HG03469 (cell line): ENCODE data around the gene GFOD2.
"Not testable (repeated sequence)": the region's sequence is repeated elsewhere in the genome, so short reads cannot be mapped to it uniquely, and the experiment has no call there.

Experiments used
- ATAC-seq: cut with Tn5 transposase; IDR thresholded peaks from one replicate; pipeline ENCODE4 v1.9.1; 2021; ENCODE audit warnings: mild to moderate bottlenecking, moderate library complexity, moderate number of reproducible peaks; ENCODE audit not compliant: unreplicated experiment

Gene GFOD2

GRCh38 chr16:67707210-67707609 is 11.9 kb downstream of the GFOD2 start:
- no peak for ATAC-seq

- ATAC-seq: no peak
Measured at GRCh38 chr16:67704110-67704509, 15.0 kb downstream of the GFOD2 start.

- no peak for ATAC-seq
Measured at GRCh38 chr16:67703626-67704025, 15.5 kb downstream of the GFOD2 start.

GRCh38 chr16:67702130-67702529 is 17.0 kb downstream of the GFOD2 start:
- no peak for ATAC-seq

- ATAC-seq: no peak
Measured at GRCh38 chr16:67701420-67701819, 17.7 kb downstream of the GFOD2 start.

- no peak for ATAC-seq
Measured at GRCh38 chr16:67699265-67699664, 19.9 kb downstream of the GFOD2 start.

GRCh38 chr16:67697422-67698185 is 21.5 kb downstream of the GFOD2 start:
- ATAC-seq: no peak

GRCh38 chr16:67694611-67695010 is 24.5 kb downstream of the GFOD2 start:
- ATAC-seq: no peak

- not testable (repeated sequence) for ATAC-seq
Measured at GRCh38 chr16:67693517-67694285, 25.4 kb downstream of the GFOD2 start.

GRCh38 chr16:67685388-67686112 is 33.6 kb downstream of the GFOD2 start:
- ATAC-seq: no peak

- ATAC-seq: no peak
Measured at GRCh38 chr16:67683767-67684166, 35.3 kb downstream of the GFOD2 start.

- ATAC-seq: no peak
Measured at GRCh38 chr16:67679935-67680897, 38.9 kb downstream of the GFOD2 start.

- no peak for ATAC-seq
Measured at GRCh38 chr16:67678354-67679023, 40.6 kb downstream of the GFOD2 start.

- ATAC-seq: no peak
Measured at GRCh38 chr16:67677712-67678111, 41.4 kb downstream of the GFOD2 start.

GRCh38 chr16:67676939-67677338 is 42.2 kb downstream of the GFOD2 start:
- no peak for ATAC-seq

GRCh38 chr16:67676516-67676915 is 42.6 kb downstream of the GFOD2 start:
- no peak for ATAC-seq

GRCh38 chr16:67675999-67676398 is 43.1 kb downstream of the GFOD2 start:
- no peak for ATAC-seq

- no peak for ATAC-seq
Measured at GRCh38 chr16:67675579-67675935, 43.6 kb downstream of the GFOD2 start.

GRCh38 chr16:67674851-67675578 is 44.1 kb downstream of the GFOD2 start:
- no peak for ATAC-seq
